AG09319 (cell line): ENCODE results near the gene TMEM221.

ENCODE experiments used
- DNase-seq: peaks from one replicate; pipeline ENCODE4 v3.0.0-alpha.2; 2010; ENCODE audit warnings: low read depth; ENCODE audit errors: extremely low read depth
- TF ChIP-seq, protein P1 (sequence below): IDR thresholded peaks from 2 replicates; pipeline ENCODE4 v1.5.1; 2011; ENCODE audit warnings: low read depth, mild to moderate bottlenecking, inconsistent platforms, low read length, moderate library complexity

Gene TMEM221

DNA sequence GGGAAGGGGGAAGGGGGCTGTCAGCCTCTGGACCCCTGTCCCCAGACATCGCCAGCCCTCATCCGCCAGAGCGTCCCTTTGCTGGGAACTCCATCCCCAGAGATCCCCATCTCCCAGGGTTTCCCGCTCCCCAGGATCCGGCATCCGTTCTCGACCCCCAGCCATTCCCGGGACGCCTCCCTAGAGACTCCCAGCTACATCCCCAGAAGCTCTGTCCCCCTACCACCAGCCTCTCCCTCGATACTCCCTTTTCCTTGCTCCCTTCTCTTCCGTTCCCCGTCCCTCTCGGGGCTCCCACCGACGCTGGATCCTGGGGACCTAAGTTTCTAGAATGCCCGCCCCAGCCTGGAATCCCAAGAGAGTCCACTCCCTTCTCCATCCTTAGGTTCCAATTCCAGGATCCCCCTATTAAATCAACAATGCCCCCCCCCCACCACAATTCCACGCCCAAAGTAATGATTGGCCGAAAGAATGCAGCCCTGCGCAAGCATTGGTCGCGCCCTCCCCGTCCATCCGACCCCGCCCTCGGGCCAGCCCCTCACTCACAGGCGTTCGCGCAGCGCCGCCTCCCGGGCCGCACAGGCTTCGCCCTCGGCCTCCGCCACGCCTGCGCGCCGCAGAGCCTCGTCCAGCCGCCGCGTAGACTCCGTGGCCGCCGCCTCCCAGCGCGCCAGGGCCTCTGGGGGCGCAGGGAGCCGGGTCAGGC lies 57.6 kb downstream of the TMEM221 start:
- TF ChIP-seq, protein P1, sequence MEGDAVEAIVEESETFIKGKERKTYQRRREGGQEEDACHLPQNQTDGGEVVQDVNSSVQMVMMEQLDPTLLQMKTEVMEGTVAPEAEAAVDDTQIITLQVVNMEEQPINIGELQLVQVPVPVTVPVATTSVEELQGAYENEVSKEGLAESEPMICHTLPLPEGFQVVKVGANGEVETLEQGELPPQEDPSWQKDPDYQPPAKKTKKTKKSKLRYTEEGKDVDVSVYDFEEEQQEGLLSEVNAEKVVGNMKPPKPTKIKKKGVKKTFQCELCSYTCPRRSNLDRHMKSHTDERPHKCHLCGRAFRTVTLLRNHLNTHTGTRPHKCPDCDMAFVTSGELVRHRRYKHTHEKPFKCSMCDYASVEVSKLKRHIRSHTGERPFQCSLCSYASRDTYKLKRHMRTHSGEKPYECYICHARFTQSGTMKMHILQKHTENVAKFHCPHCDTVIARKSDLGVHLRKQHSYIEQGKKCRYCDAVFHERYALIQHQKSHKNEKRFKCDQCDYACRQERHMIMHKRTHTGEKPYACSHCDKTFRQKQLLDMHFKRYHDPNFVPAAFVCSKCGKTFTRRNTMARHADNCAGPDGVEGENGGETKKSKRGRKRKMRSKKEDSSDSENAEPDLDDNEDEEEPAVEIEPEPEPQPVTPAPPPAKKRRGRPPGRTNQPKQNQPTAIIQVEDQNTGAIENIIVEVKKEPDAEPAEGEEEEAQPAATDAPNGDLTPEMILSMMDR = peak; percentile 50

DNA sequence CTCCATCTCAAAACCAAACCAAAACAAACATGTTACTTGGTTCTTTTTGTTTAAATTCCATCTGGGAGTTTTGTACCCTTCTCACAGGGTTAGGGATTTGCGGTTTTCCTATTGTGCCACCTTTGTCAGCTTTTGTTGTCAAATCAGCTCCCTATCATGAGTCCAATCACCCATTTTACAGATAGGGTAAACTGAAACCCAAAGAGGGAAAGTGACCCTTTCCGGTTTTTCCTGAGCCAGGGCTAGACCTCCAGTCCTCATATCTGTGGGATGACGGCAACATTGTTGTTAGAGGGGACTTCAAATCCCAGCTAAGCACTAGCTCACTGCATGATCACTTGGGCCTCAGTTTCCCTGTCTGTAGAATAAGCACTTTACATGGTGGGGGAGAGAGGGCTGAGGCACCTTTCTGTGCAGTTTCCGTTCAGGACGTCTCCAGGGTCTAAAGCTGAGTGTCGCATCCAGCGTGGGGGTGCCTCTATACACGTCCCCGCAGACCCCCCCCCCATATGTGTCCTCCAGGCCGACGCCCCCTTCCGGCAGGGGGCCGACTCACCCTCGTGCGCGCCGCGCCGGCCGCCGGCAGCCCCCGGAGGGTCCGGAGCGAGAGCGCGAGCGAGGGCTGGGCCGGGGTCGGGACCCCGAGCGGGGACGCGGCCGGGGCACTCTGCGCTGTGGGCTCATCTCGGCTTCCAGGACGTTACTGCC lies 58.4 kb downstream of the TMEM221 start:
- DNase-seq = no peak
- TF ChIP-seq, protein P1 = no peak; the same call in 1 of the 2 replicates

More for the DNA sequence above, 57.6 kb downstream of the TMEM221 start:
- DNase-seq = peak; percentile 59

DNA sequence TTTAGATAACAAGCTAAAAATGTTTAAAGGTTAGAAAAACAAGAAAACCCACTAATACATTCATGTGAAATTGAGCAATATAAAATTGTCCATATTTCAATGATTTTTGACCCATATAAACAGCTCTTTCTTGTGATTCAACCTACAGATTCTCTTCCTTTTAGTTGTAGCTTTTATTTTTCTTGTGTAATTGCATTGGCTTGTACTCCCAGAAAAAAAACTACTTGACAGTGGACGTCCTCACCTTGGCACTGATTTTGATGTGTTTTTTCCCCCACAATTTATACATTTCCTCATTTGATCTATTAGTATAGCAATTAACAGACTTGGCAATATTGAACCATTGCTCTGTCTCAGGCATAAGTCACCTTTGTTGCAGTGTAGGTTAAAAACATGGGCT lies 59.2 kb downstream of the TMEM221 start:
- no peak for DNase-seq
- TF ChIP-seq, protein P1 = no peak

DNA sequence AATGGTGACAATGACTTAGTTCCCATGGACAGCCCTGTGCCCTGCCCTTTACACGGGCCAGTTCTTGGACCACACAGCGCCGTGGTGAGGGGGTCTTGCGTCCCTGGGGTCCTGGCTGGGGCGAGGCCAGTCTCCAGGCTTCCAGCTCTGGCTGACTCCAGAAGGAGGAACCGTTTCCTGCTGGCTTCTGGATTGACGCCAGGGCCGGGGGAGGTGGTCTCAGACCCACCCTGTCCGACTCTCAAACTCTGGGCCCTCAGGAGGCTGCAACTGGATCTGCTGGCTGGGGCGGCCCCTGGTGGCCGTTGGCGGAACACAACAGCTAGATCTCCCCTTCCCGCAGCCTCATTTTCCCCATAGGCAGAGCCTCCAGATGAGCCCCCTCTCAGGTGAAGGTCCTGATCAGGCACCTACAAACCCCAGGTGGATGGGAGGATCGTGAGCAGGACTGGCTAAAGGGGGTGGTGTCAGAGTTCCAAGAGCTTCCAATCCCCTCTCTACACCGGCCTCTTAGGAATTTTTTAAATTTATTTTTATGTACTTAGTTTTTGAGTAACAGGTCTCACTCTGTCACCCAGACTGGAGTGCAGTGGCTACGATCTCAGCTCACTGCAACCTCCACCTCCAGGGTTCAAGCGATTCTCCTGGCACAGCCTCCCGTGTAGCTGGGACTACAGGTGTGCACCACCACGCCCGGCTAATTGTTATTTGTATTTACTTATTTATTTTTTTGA lies 62.4 kb downstream of the TMEM221 start:
- DNase-seq = no peak
- TF ChIP-seq, protein P1 = peak; percentile 96
